ENCODE data around the gene ENTPD2. TPM values are rescaled to one million over a fixed set of nuclear protein-coding genes. Genes with fewer than 3 reads are reported as not detected.

Gene ENTPD2
- total RNA-seq, 4 donors from 2014 or later, result 10.1 to 14.7 (median 12.1) TPM

- H3K4me3 ChIP-seq (ENCODE audit: low read depth, poor library complexity, severe bottlenecking), result no peak overlapping the region
- intact Hi-C loops (cut with DNase I; ENCODE audit: low total_unique reads), result no loop called here
- WGBS, 2 donors, result 53 to 54% methylated on average over 15 of the region's 15 CpGs
- DNase-seq (ENCODE audit: low spot score in 2 of 2), result no peak
- TF ChIP-seq, protein P1, sequence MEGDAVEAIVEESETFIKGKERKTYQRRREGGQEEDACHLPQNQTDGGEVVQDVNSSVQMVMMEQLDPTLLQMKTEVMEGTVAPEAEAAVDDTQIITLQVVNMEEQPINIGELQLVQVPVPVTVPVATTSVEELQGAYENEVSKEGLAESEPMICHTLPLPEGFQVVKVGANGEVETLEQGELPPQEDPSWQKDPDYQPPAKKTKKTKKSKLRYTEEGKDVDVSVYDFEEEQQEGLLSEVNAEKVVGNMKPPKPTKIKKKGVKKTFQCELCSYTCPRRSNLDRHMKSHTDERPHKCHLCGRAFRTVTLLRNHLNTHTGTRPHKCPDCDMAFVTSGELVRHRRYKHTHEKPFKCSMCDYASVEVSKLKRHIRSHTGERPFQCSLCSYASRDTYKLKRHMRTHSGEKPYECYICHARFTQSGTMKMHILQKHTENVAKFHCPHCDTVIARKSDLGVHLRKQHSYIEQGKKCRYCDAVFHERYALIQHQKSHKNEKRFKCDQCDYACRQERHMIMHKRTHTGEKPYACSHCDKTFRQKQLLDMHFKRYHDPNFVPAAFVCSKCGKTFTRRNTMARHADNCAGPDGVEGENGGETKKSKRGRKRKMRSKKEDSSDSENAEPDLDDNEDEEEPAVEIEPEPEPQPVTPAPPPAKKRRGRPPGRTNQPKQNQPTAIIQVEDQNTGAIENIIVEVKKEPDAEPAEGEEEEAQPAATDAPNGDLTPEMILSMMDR (IDR thresholded peaks at IDR 0.05), result no peak
- no peak for TF ChIP-seq POLR2A (IDR thresholded peaks at IDR 0.05)
Measured at GRCh38 chr9:137062384-137062783, 8.5 kb upstream of the ENTPD2 start.

GRCh38 chr9:137058521-137059234 is 4.8 kb upstream of the ENTPD2 start:
- H3K4me3 ChIP-seq (ENCODE audit: low read depth, poor library complexity, severe bottlenecking), result no peak overlapping the region
- 89 to 92% methylated on average over 9 of the region's 9 CpGs for WGBS, 2 donors
- TF ChIP-seq POLR2A (IDR thresholded peaks at IDR 0.05), result no peak
- TF ChIP-seq, protein P1 (IDR thresholded peaks at IDR 0.05), result no peak
- intact Hi-C loops (cut with DNase I; ENCODE audit: low total_unique reads), result no loop called here
- DNase-seq (ENCODE audit: low spot score in 2 of 2), result no peak

DNA sequence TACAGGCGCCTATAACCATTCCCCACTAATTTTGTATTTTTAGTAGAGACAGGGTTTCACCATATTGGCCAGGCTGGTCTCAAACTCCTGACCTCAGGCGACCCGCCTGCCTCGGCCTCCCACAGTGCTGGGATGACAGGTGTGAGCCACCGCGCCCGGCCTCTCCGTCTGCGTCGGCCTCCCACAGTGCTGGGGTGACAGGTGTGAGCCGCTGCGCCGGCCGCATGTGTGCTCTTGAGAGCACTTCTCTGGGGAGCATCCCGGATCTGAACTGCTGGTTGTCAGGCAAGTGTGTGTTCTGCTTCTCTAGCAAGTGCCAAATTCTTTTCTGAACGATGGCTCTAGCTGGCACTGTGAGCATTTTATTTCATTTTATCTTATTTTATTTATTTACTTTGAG is 3.7 kb upstream of the ENTPD2 start:
- TF ChIP-seq POLR2A (IDR thresholded peaks at IDR 0.05), result no peak
- TF ChIP-seq, protein P1 (IDR thresholded peaks at IDR 0.05), result no peak
- H3K4me3 ChIP-seq (ENCODE audit: low read depth, poor library complexity, severe bottlenecking), result no peak overlapping the region
- intact Hi-C loops (cut with DNase I; ENCODE audit: low total_unique reads), result no loop called here
- 68% methylated on average over 16 of the region's 16 CpGs for WGBS, 2 donors
- no peak for DNase-seq (ENCODE audit: low spot score in 2 of 2)

DNA sequence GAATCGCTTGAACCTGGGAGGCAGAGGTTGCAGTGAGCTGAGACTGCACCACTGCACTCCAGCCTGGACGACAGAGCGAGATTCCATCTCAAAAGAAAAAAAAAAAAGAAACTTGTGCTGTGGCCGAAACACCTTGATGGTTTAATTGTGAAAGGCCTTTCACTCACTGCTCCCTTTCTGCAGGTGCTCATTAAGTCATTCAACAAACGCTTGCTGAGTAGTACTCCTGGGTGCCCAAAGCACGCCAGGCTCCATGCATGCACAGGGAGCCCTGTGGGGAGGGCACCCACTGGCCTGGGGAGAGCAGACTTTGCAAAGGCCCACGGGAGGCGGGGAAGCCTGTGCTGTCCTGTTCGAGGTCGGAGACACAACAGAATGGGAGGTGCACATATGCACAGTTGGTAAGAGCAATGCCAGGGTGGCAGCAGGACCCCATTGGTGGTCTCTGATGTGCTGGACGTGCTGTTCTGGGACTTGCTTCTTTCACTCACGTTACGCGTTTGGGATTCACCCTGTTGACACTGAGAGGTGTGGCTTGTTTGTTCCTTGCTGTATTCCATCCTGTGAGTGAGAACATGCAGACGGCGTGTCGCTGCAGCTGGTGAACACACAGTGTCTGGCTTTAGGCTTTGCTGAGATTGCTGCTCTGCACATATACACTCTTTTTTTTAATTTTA is 3.0 kb upstream of the ENTPD2 start:
- 74 to 80% methylated on average over 17 of the region's 17 CpGs for WGBS, 2 donors
- intact Hi-C loops (cut with DNase I; ENCODE audit: low total_unique reads), result no loop called here
- H3K4me3 ChIP-seq (ENCODE audit: low read depth, poor library complexity, severe bottlenecking), result no peak overlapping the region
- DNase-seq (ENCODE audit: low spot score in 2 of 2), result no peak
- TF ChIP-seq, protein P1 (IDR thresholded peaks at IDR 0.05), result no peak
- no peak for TF ChIP-seq POLR2A (IDR thresholded peaks at IDR 0.05)

- TF ChIP-seq, protein P1 (IDR thresholded peaks at IDR 0.05), result no peak
- TF ChIP-seq POLR2A (IDR thresholded peaks at IDR 0.05), result no peak
- no peak overlapping the region for H3K4me3 ChIP-seq (ENCODE audit: low read depth, poor library complexity, severe bottlenecking)
- peak; percentile 64 to 94 for DNase-seq (ENCODE audit: low spot score in 2 of 2)
- 28 to 30% methylated on average over 23 to 26 of the region's 28 CpGs for WGBS, 2 donors
- intact Hi-C loops (cut with DNase I; ENCODE audit: low total_unique reads), result no loop called here
Measured at GRCh38 chr9:137055385-137056364, 1.8 kb upstream of the ENTPD2 start.
